Measurements from ENCODE around the gene SF3B3. TPM values are rescaled to one million over a fixed set of nuclear protein-coding genes. Genes with fewer than 3 reads are reported as not detected.
"Not testable (repeated sequence)": the region's sequence is repeated elsewhere in the genome, so short reads cannot be mapped to it uniquely, and the experiment has no call there.

Gene SF3B3
- total RNA-seq, 2 experiments from 2014 or later: 545 to 550 TPM

DNA sequence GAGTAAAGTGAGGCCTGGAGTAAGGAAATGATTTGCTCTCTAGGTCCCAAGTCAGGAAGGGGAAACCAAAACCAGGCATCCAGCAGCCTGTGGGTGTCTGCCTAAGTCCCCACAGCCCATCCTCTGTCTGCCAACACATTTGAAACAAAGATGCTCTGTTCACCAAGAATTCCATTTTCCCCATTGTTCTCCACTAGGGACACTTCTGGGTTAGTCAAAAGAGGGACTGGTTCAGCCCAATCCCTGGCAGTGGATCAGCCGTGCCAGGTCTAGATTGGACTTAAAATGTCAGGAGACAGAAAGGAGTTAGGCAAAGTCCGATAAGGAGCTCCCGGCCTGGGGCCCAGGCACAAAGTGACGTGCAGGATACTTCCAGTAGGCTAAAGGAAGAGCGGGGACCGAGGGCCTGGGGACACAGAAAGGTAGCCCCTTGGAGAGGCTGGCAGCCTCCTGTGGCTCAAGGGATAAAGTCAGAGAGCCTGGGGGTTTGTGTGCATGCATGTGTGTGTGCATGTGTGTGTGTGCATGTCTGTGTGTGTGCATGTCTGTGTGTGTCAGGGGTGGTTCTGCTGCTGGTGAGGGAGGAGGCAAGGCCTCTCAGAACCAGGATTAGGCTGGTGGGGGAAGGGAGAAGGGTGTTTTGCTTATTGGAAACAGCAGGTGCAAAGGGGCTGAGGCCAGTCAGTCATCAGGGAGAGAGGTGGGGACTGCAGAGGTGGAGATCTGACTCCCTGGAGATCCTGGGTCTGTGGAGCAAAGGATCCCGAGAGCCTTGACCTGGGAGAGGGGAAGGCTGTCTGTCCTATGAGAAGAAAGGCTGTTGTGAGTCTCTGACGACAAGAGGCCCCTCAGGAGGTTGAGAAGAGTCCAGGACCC, 81.0 kb downstream of the SF3B3 start:
- no peaks in the 10 kb centered on the region for H3K4me1 Mint-ChIP-seq
- H3K4me3 Mint-ChIP-seq: no peak overlapping the region
- H3K36me3 Mint-ChIP-seq: no peaks in the 10 kb centered on the region
- no peaks in the 10 kb centered on the region for H3K27me3 Mint-ChIP-seq
- no peaks in the 10 kb centered on the region for H3K9me3 Mint-ChIP-seq
- no peak for DNase-seq
- no peak overlapping the region for H3K27ac Mint-ChIP-seq

- no peak overlapping the region for H3K4me3 Mint-ChIP-seq
- no peaks in the 10 kb centered on the region for H3K36me3 Mint-ChIP-seq
- no peaks in the 10 kb centered on the region for H3K27me3 Mint-ChIP-seq
- no peaks in the 10 kb centered on the region for H3K4me1 Mint-ChIP-seq
- H3K9me3 Mint-ChIP-seq: no peaks in the 10 kb centered on the region
- no peak for DNase-seq
- no peak overlapping the region for H3K27ac Mint-ChIP-seq
These were observed 81.7 kb downstream of the SF3B3 start for GRCh38 chr16:70605283-70605657.

- no peaks in the 10 kb centered on the region for H3K9me3 Mint-ChIP-seq
- no peaks in the 10 kb centered on the region for H3K4me1 Mint-ChIP-seq
- DNase-seq: no peak
- no peak overlapping the region for H3K27ac Mint-ChIP-seq
- no peak overlapping the region for H3K4me3 Mint-ChIP-seq
- no peaks in the 10 kb centered on the region for H3K27me3 Mint-ChIP-seq
- H3K36me3 Mint-ChIP-seq: no peaks in the 10 kb centered on the region
These were observed 84.9 kb downstream of the SF3B3 start for GRCh38 chr16:70608521-70608920.

DNA sequence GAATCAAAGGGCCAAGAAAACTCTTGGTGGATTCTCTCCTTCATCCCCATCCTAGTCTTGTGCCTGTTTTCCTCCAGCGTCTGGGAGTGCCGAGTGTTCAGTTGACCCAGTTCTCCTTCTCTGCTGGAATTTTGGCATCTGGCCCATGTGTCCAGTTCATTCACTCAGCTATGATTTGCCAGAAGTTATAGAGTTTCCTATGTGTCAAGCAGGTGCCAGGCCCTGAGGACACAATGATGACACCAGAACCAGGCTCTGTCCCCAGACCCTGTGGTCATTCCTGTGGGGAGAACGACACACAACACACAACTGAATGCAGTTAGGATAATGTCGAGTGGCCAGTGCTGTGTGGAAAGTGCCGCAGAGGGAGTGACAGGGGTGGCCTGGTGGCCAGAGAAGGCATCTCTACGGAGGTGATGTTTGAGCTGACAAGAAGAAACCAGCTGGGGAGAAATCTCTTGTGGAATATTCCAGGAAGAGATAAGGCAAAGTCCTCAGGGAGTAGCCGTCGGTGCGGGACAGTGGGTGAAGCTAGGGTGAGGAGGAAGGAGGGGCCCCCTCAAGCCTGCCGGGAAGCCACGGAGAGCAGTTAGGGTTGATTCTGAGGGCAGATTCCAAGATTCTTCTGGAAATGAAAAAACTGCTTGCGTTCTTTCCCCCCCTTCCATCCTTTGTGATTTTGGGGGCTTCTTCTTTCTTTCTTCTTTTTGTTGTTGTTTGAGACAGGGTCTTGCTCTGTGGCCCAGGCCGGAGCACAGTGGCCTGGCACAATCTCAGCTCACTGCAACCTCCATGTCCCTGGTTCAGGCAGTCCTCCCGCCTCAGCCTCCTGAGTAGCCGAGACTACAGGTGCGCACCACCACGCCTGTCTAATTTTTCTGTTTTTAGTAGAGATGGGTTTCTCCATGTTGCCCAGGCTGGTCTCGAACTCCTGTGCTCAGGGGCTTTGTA, 86.9 kb downstream of the SF3B3 start:
- DNase-seq: no peak
- Mint-ChIP-seq H3K36me3 (no peaks in the 10 kb centered on the region), H3K27me3 (no peaks in the 10 kb centered on the region), H3K27ac (no peak overlapping the region), H3K9me3 (no peaks in the 10 kb centered on the region), H3K4me3 (no peak overlapping the region), H3K4me1 (no peaks in the 10 kb centered on the region)

GRCh38 chr16:70611224-70611598, 87.6 kb downstream of the SF3B3 start:
- Mint-ChIP-seq H3K27me3 (no peaks in the 10 kb centered on the region), H3K4me1 (no peaks in the 10 kb centered on the region), H3K4me3 (no peak overlapping the region), H3K27ac (no peak overlapping the region), H3K9me3 (no peaks in the 10 kb centered on the region), H3K36me3 (no peaks in the 10 kb centered on the region)
- DNase-seq: no peak

- Mint-ChIP-seq H3K27ac (no peak overlapping the region), H3K36me3 (no peaks in the 10 kb centered on the region), H3K4me3 (no peak overlapping the region), H3K4me1 (no peaks in the 10 kb centered on the region), H3K9me3 (no peaks in the 10 kb centered on the region), H3K27me3 (no peaks in the 10 kb centered on the region)
- DNase-seq: no peak
These were observed 88.2 kb downstream of the SF3B3 start for GRCh38 chr16:70611785-70612303.

DNA sequence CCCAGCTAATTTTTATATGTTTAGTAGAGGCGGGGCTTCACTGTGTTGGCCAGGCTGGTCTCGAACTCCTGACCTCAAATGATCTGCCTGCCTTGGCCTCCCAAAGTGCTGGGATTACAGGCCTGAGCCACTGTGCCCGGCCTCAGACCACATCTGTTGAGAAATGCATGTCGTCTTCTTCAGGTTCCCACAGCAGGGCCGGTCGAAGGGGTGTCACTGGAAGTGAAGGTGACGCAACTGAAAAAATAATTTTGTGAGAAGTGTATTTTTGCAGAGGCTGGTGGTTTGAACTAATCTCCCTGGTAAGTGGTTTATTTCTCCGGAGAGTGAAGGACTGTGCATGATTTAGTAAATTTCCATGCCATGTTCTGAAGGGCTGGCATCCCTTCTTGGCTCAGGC, 89.3 kb downstream of the SF3B3 start:
- no peaks in the 10 kb centered on the region for H3K36me3 Mint-ChIP-seq
- H3K4me3 Mint-ChIP-seq: no peak overlapping the region
- no peaks in the 10 kb centered on the region for H3K4me1 Mint-ChIP-seq
- H3K27me3 Mint-ChIP-seq: no peaks in the 10 kb centered on the region
- DNase-seq: no peak
- H3K27ac Mint-ChIP-seq: no peak overlapping the region
- H3K9me3 Mint-ChIP-seq: no peaks in the 10 kb centered on the region

GRCh38 chr16:70614208-70614951, 90.8 kb downstream of the SF3B3 start:
- Mint-ChIP-seq H3K36me3 (no peaks in the 10 kb centered on the region), H3K4me3 (no peak overlapping the region), H3K9me3 (no peaks in the 10 kb centered on the region), H3K27me3 (no peaks in the 10 kb centered on the region), H3K27ac (no peak overlapping the region), H3K4me1 (no peaks in the 10 kb centered on the region)
- no peak for DNase-seq

GRCh38 chr16:70615945-70616344, 92.3 kb downstream of the SF3B3 start:
- no peak overlapping the region for H3K27ac Mint-ChIP-seq
- no peak overlapping the region for H3K4me3 Mint-ChIP-seq
- no peak for DNase-seq
- no peaks in the 10 kb centered on the region for H3K4me1 Mint-ChIP-seq
- H3K36me3 Mint-ChIP-seq: no peaks in the 10 kb centered on the region
- H3K27me3 Mint-ChIP-seq: no peaks in the 10 kb centered on the region
- H3K9me3 Mint-ChIP-seq: no peaks in the 10 kb centered on the region

GRCh38 chr16:70621864-70622263, 98.2 kb downstream of the SF3B3 start:
- H3K27ac Mint-ChIP-seq, H3K27me3 Mint-ChIP-seq, H3K9me3 Mint-ChIP-seq, H3K4me3 Mint-ChIP-seq, DNase-seq, H3K4me1 Mint-ChIP-seq, H3K36me3 Mint-ChIP-seq: not testable (repeated sequence)

Other genes starting within 250 kb of the SF3B3 start
- gene AARS1, start 234.3 kb upstream of the SF3B3 start, total RNA-seq: 100 to 1,000 TPM; 167 to 173 TPM
- gene DDX19B, start 224.6 kb upstream of the SF3B3 start, total RNA-seq: 10 to 100 TPM; 36.7 to 39.3 TPM
- 10 to 100 TPM; 67.4 to 72.1 TPM for gene DDX19A, start 176.9 kb upstream of the SF3B3 start, total RNA-seq
- 10 to 100 TPM; 21.5 to 23.3 TPM for gene ST3GAL2, start 84.7 kb upstream of the SF3B3 start, total RNA-seq
- 1 to 10 TPM; 8.7 to 9.6 TPM for gene FCSK, start 69.2 kb upstream of the SF3B3 start, total RNA-seq
- gene COG4, start 262 bp upstream of the SF3B3 start, total RNA-seq: 10 to 100 TPM; 45.5 TPM
- gene IL34, start 122.7 kb downstream of the SF3B3 start, total RNA-seq: under 1 TPM in 1 of 2 experiments, not detected in 1; 0.22 TPM
- gene MTSS2, start 162.2 kb downstream of the SF3B3 start, total RNA-seq: 1 to 10 TPM; 6.9 to 9.2 TPM